ENCODE data around the gene SMOC2.

Gene SMOC2

GRCh38 chr6:168495636-168496035, 54.7 kb downstream of the SMOC2 start:
- Histone ChIP-seq H3K4me3 (ENCODE audit: severe bottlenecking) (no peak overlapping the region), H3K27ac (ENCODE audit: poor library complexity, severe bottlenecking) (no peak overlapping the region), H3K36me3 (ENCODE audit: low read depth) (no peaks in the 10 kb centered on the region), H3K4me1 (ENCODE audit: insufficient read depth, poor library complexity, severe bottlenecking) (no peaks in the 10 kb centered on the region), H3K9me3 (ENCODE audit: severe bottlenecking) (no peaks in the 10 kb centered on the region), H3K27me3 (ENCODE audit: insufficient read depth, poor library complexity, severe bottlenecking) (no peaks in the 10 kb centered on the region)
- TF ChIP-seq CTCF (IDR thresholded peaks at IDR 0.05; ENCODE audit: poor library complexity, severe bottlenecking): no peak
- DNase-seq (ENCODE audit: low spot score): no peak
- ATAC-seq (ENCODE audit: low read depth): no peak

GRCh38 chr6:168496139-168496996, 55.4 kb downstream of the SMOC2 start:
- H3K27ac ChIP-seq (ENCODE audit: poor library complexity, severe bottlenecking): no peak overlapping the region
- no peaks in the 10 kb centered on the region for H3K36me3 ChIP-seq (ENCODE audit: low read depth)
- ATAC-seq (ENCODE audit: low read depth) (no peak), DNase-seq (ENCODE audit: low spot score) (no peak)
- no peaks in the 10 kb centered on the region for H3K4me1 ChIP-seq (ENCODE audit: insufficient read depth, poor library complexity, severe bottlenecking)
- H3K9me3 ChIP-seq (ENCODE audit: severe bottlenecking): no peaks in the 10 kb centered on the region
- no peak overlapping the region for H3K4me3 ChIP-seq (ENCODE audit: severe bottlenecking)
- TF ChIP-seq CTCF (IDR thresholded peaks at IDR 0.05; ENCODE audit: poor library complexity, severe bottlenecking): no peak
- no peaks in the 10 kb centered on the region for H3K27me3 ChIP-seq (ENCODE audit: insufficient read depth, poor library complexity, severe bottlenecking)

GRCh38 chr6:168496997-168497331, 56.0 kb downstream of the SMOC2 start:
- Histone ChIP-seq H3K27ac (ENCODE audit: poor library complexity, severe bottlenecking) (no peak overlapping the region), H3K27me3 (ENCODE audit: insufficient read depth, poor library complexity, severe bottlenecking) (no peaks in the 10 kb centered on the region), H3K9me3 (ENCODE audit: severe bottlenecking) (no peaks in the 10 kb centered on the region), H3K4me1 (ENCODE audit: insufficient read depth, poor library complexity, severe bottlenecking) (no peaks in the 10 kb centered on the region), H3K36me3 (ENCODE audit: low read depth) (no peaks in the 10 kb centered on the region), H3K4me3 (ENCODE audit: severe bottlenecking) (no peak overlapping the region)
- no peak for TF ChIP-seq CTCF (IDR thresholded peaks at IDR 0.05; ENCODE audit: poor library complexity, severe bottlenecking)
- DNase-seq (ENCODE audit: low spot score) (no peak), ATAC-seq (ENCODE audit: low read depth) (no peak)

- DNase-seq (ENCODE audit: low spot score) (no peak), ATAC-seq (ENCODE audit: low read depth) (no peak)
- Histone ChIP-seq H3K27me3 (ENCODE audit: insufficient read depth, poor library complexity, severe bottlenecking) (no peaks in the 10 kb centered on the region), H3K4me1 (ENCODE audit: insufficient read depth, poor library complexity, severe bottlenecking) (no peaks in the 10 kb centered on the region), H3K9me3 (ENCODE audit: severe bottlenecking) (no peaks in the 10 kb centered on the region), H3K27ac (ENCODE audit: poor library complexity, severe bottlenecking) (no peak overlapping the region), H3K36me3 (ENCODE audit: low read depth) (no peaks in the 10 kb centered on the region), H3K4me3 (ENCODE audit: severe bottlenecking) (no peak overlapping the region)
- TF ChIP-seq CTCF (IDR thresholded peaks at IDR 0.05; ENCODE audit: poor library complexity, severe bottlenecking): no peak
Measured at GRCh38 chr6:168497381-168497780, 56.4 kb downstream of the SMOC2 start.

GRCh38 chr6:168498161-168498843, 57.3 kb downstream of the SMOC2 start:
- no peak for TF ChIP-seq CTCF (IDR thresholded peaks at IDR 0.05; ENCODE audit: poor library complexity, severe bottlenecking)

More at GRCh38 chr6:168498161-168498843, 57.3 kb downstream of the SMOC2 start:
- ATAC-seq (ENCODE audit: low read depth) (no peak), DNase-seq (ENCODE audit: low spot score) (no peak)
- no peaks in the 10 kb centered on the region for H3K27me3 ChIP-seq (ENCODE audit: insufficient read depth, poor library complexity, severe bottlenecking)
- no peaks in the 10 kb centered on the region for H3K36me3 ChIP-seq (ENCODE audit: low read depth)
- H3K27ac ChIP-seq (ENCODE audit: poor library complexity, severe bottlenecking): no peak overlapping the region
- no peaks in the 10 kb centered on the region for H3K9me3 ChIP-seq (ENCODE audit: severe bottlenecking)
- no peaks in the 10 kb centered on the region for H3K4me1 ChIP-seq (ENCODE audit: insufficient read depth, poor library complexity, severe bottlenecking)
- H3K4me3 ChIP-seq (ENCODE audit: severe bottlenecking): no peak overlapping the region
